GM12874 (cell line): ENCODE measurements around the gene IRX5.

Experiments used
- TF ChIP-seq, protein P1 (sequence below): IDR thresholded peaks from 2 replicates; pipeline ENCODE4 v1.5.1; 2011; ENCODE audit warnings: low read depth, mild to moderate bottlenecking, control low read depth, low read length, moderate library complexity; ENCODE audit not compliant: insufficient read depth

IRX5 gene

DNA sequence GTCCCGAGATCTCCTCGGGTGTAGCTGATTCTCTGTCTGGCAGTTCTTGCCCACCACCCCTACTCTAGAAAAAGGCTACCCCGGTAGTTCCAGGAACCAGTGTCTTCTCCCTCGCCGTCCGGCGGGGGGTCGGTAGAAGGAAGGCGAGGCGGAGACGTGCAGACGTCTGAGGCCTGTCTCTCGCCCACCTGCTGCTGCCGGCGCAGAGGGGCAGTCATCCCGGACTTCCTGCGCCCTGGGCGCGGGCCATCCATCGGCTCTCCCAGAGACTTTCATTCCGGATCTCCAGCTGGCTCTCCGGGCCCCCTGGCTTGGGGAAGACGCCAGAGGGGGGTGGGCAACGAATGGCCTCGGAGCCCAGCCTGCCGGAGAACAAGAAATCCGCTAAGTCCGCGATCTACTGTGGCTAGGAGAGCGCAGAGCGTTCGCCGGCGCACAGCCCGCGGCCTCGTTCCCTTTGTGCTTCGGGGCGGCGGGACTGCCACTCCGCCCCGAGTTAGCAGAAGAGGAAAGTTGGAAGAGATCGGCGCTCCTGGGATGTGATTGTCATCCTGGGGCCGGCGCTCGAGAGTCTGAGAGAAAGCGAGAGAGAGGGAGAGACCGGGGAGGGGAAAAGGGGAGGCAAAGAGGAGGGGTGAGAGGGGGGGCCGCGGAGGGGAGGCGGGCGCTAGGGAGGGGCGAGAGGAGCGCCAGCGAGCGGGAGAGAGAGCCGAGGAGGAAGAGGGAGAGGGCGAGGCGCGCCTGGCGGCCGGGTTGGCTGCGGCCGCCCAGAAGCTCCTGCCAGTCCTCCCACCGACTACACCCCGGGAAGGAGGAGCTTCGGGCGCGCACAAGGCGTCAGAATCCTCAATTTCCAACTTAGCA, at the start of gene IRX5:
Gene IRX5 (plus strand): TSS at position 861 of the 864 bp plus-strand sequence. CDS start 334 bp downstream, outside the sequence.
- TF ChIP-seq, protein P1, sequence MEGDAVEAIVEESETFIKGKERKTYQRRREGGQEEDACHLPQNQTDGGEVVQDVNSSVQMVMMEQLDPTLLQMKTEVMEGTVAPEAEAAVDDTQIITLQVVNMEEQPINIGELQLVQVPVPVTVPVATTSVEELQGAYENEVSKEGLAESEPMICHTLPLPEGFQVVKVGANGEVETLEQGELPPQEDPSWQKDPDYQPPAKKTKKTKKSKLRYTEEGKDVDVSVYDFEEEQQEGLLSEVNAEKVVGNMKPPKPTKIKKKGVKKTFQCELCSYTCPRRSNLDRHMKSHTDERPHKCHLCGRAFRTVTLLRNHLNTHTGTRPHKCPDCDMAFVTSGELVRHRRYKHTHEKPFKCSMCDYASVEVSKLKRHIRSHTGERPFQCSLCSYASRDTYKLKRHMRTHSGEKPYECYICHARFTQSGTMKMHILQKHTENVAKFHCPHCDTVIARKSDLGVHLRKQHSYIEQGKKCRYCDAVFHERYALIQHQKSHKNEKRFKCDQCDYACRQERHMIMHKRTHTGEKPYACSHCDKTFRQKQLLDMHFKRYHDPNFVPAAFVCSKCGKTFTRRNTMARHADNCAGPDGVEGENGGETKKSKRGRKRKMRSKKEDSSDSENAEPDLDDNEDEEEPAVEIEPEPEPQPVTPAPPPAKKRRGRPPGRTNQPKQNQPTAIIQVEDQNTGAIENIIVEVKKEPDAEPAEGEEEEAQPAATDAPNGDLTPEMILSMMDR = no peak

DNA sequence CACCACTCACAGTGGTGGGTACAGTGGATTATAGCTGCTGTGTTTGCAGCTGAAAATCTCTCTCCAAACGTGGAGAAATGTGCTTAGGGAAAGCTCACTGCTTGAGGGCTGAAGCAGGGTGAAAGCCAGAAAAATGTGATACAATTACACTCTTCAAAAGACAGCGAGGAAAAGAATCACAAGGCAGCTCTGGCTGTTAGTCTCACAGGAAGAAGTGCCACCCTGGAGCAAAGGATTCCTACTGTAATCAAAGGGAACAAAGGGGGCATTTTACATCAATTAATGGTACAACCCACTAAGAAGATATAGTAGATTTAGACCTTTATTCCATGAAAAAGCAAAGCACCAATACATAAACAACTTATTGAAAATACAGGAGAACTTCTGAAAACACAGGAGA, 48.1 kb upstream of the IRX5 start:
- TF ChIP-seq, protein P1 = no peak

DNA sequence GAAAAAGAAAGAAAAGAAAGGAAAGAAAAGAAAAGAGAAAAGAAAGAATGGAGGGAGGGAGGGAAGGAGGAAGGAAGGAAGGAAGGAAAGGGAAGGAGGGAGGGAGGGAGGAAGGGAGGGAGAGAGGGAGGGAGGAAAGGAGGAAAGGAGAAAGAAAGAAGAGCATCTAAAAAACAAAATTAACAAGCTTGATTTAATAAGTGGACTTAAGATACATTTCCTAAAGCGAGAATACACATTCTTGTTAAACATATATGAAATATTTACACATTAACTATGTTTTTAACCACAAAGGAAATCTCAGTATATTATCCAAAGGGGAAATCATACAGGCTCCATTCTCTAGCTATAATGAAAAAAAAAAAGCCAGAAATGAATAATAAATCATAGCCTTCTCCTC, 47.3 kb upstream of the IRX5 start:
- TF ChIP-seq, protein P1 = no peak

DNA sequence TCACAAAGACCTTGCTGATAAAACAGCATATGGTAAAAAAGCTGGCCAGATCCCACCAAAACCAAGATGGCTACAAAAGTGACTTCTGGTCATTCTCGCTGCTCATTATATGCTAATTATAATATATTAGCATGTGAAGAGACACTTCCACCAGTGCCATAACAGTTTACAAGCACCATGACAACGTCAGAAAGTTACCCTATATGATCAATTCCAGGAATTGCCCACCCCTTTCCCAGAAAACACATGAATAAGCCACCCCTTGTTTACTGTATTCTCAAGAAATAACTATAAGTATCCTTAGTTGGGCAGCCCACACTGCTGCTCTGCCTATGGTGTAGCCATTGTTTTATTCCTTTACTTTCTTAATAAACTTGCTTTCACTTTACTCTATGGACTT, 44.6 kb upstream of the IRX5 start:
- TF ChIP-seq, protein P1 = no peak

DNA sequence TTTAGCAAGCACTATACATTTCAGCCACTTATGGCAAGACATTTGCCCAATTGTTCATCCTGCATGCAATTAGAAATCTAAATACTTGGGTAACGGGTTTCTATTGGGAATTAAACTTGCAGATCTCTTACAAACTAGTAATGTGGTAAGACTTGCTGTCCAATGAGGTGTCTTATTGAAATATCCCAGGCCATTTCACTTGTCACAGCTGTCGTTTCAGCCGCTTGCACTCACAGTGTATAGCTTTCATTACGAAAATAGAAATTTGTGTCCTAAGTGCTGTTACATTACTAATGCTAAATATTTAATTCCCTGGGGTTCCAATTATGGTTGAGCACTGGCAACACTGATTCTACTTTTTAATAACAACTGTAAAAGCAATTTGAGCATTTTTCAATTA, 40.3 kb upstream of the IRX5 start:
- TF ChIP-seq, protein P1 = no peak

DNA sequence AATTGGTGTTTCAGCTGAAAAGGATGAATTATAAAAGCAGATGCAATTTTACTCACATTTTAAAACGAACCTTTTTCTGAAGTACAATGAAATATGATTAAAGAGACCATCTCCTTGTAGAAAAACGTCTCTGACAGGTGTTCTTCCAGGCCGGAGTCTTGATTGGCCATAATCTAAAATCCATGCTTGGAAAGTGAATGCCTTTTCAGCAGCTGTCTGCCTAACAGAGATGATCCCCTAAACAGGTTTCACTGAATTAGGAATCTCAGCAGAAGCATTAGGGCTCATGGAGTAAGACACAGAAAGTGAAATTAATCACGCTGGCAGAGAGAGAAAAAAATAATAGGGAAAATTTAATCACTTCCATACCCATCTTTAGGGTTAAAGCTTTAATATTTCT, 39.3 kb upstream of the IRX5 start:
- TF ChIP-seq, protein P1 = no peak

DNA sequence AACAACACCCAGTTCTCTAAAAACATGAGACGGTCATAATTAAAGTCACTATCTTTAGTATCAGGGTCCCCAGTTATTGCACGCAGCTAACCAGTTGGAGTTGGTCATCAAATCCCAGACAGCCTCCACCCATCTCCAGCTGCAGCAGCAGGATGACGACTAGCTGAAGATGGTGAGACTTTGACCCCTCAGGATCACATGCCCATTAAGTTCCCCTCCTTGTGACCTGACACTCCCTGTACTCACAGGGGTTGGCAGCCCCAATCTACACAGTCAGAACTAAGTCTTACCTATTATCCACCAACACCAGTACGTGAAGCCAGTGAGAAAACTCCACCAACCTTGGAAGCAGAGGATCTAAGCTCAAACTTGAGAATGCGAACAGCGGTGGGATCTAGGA, 37.7 kb upstream of the IRX5 start:
- TF ChIP-seq, protein P1 = no peak
